OCI-LY7 (cell line): ENCODE data around the gene GNG5. TPM values are rescaled to one million over a fixed set of nuclear protein-coding genes. Genes with fewer than 3 reads are reported as not detected.
A peak's percentile ranks its signal among the peaks of the same experiment; 100 is the strongest.

Experiments used
- Bru-seq: library from RNA; stranded (reverse); fragments of 400-500 nt; gene quantifications from one replicate; lab custom pipeline; 2021; lab: Mats Ljungman, UMichigan
- BruChase-seq, 2 experiments: library from RNA; stranded (reverse); fragments of 400-500 nt; gene quantifications; one replicate each; lab custom pipeline; 2021; lab: Mats Ljungman, UMichigan
- BruUV-seq: library from RNA; stranded (reverse); fragments of 400-500 nt; replicated peaks from 2 replicates; lab custom pipeline; 2021; lab: Mats Ljungman, UMichigan
- CTCF ChIA-PET: fragments of 300-600 bp; sonication (Branson Sonifier 250); formaldehyde crosslinking; loops from one replicate; lab custom pipeline; 2022; ENCODE audit warnings: antibody characterized with exemption; ENCODE audit not compliant: unreplicated experiment; lab: Charles Lee
- POLR2A ChIA-PET: fragments of 300-600 bp; sonication (Branson Sonifier 250); formaldehyde crosslinking; loops from one replicate; lab custom pipeline; 2022; ENCODE audit warnings: antibody characterized with exemption; lab: Charles Lee
- DNase-seq: peaks from one replicate; pipeline ENCODE4 v3.0.0-alpha.2; 2015; ENCODE audit warnings: low spot score
- H2AFZ ChIP-seq: fragments of 200-600 bp; sonication (generic), shearing (Covaris generic); 2 replicates; pipeline ENCODE4 v1.6.1; 2014; ENCODE audit warnings: mild to moderate bottlenecking, antibody characterized with exemption, low read length, moderate library complexity
- H3K27ac ChIP-seq: fragments of 200-600 bp; sonication (generic); 2 replicates; pipeline ENCODE4 v1.5.1; 2014; ENCODE audit warnings: mixed run types, low read depth, mild to moderate bottlenecking, moderate library complexity, low read length, inconsistent platforms; ENCODE audit not compliant: poor library complexity, severe bottlenecking
- H3K36me3 ChIP-seq: fragments of 200-600 bp; sonication (generic); 2 replicates; pipeline ENCODE4 v1.6.1; 2014; ENCODE audit warnings: mild to moderate bottlenecking, antibody characterized with exemption, low read length, moderate library complexity, mixed read lengths; ENCODE audit not compliant: insufficient read depth
- H3K4me1 ChIP-seq: fragments of 200-600 bp; sonication (generic); 2 replicates; pipeline ENCODE4 v1.5.1; 2014; ENCODE audit warnings: mild to moderate bottlenecking, low read length; ENCODE audit not compliant: insufficient read depth, poor library complexity, severe bottlenecking
- H3K4me2 ChIP-seq: fragments of 200-600 bp; sonication (generic); 2 replicates; pipeline ENCODE4 v1.6.1; 2014; ENCODE audit warnings: mild to moderate bottlenecking, low read length
- H3K4me3 ChIP-seq: fragments of 200-600 bp; sonication (generic); 2 replicates; pipeline ENCODE4 v1.5.1; 2014; ENCODE audit warnings: mild to moderate bottlenecking, low read depth, low read length; ENCODE audit not compliant: poor library complexity, severe bottlenecking
- H3K79me2 ChIP-seq: fragments of 200-600 bp; sonication (generic); 2 replicates; pipeline ENCODE4 v1.6.1; 2016; ENCODE audit warnings: low read depth, mild to moderate bottlenecking, low read length, moderate library complexity, mixed read lengths; ENCODE audit not compliant: insufficient read depth
- H3K9me2 ChIP-seq: fragments of 200-600 bp; sonication (generic); 2 replicates; pipeline ENCODE4 v1.6.1; 2016; ENCODE audit warnings: mild to moderate bottlenecking, low read length, mixed read lengths; ENCODE audit not compliant: insufficient read depth
- H3K9me3 ChIP-seq: fragments of 200-600 bp; sonication (generic); 2 replicates; pipeline ENCODE4 v1.6.1; 2014; ENCODE audit warnings: mild to moderate bottlenecking, mixed run types, low read length, mixed read lengths
- H4K20me1 ChIP-seq: fragments of 200-600 bp; sonication (generic); 2 replicates; pipeline ENCODE4 v1.6.1; 2014; ENCODE audit warnings: mild to moderate bottlenecking, antibody characterized with exemption, low read length, moderate library complexity, mixed read lengths; ENCODE audit not compliant: insufficient read depth
- CTCF ChIP-seq: fragments of 200-600 bp; sonication (generic); conservative IDR thresholded peaks from 2 replicates; pipeline ENCODE4 v1.5.1; 2014; ENCODE audit warnings: mild to moderate bottlenecking, antibody characterized with exemption, low read length, moderate library complexity, mixed read lengths
- EZH2phosphoT487 ChIP-seq: fragments of 200-600 bp; sonication (generic); IDR thresholded peaks from 2 replicates; pipeline ENCODE4 v1.6.1; 2018; ENCODE audit warnings: low read depth, borderline replicate concordance, mild to moderate bottlenecking, mixed run types, antibody characterized with exemption, low read length, moderate library complexity, mixed read lengths
- intact Hi-C: fragments of 100-400 bp; cut with micrococcal nuclease; formaldehyde crosslinking; loops from one replicate; pipeline ENCODE4 v1.10.0; 2022; ENCODE audit not compliant: unreplicated experiment
- long read RNA-seq: library from polyadenylated mRNA; stranded (forward); transcript quantifications from one replicate; pipeline ENCODE4 v2.0.0, GENCODE V29; 2022
- total RNA-seq, 2 experiments: library from RNA; depleted of rRNA in 1 of 2; stranded (reverse); fragments of >200 nt in 1 of 2; shearing (Covaris generic) in 1 of 2; gene quantifications; 2 replicates each; pipeline ENCODE4 v1.2.3, GENCODE V29; 2014 to 2022

Gene GNG5
- total RNA-seq (2014; rRNA removed; shearing (Covaris generic)) = 25.7 and 45.1 TPM in 2 replicates
- total RNA-seq (2022) = 113 and 115 TPM in 2 replicates
- percentile 94 among the genes with signal in this experiment for Bru-seq, nascent RNA
- BruChase-seq, experiment 1, labeled RNA remaining after a 6-hour chase = percentile 99 among the genes with signal in this experiment
- BruChase-seq, experiment 2, labeled RNA remaining after a 2-hour chase = percentile 94 among the genes with signal in this experiment
- long read RNA-seq, transcript GNG5-201 (3 exons, 920 nt) = major isoform, 216 of 218 reads
- long read RNA-seq, partial matches to known transcripts = 0 of 218 reads
- long read RNA-seq, other reads (novel, unspliced or antisense) = 1 of 218 reads

GRCh38 chr1:84506002-84506728 lies at the start of gene GNG5, which contains the start of gene SPATA1:
Gene GNG5 (minus strand): TSS chr1:84506581. CDS start chr1:84506091, 490 bp downstream.
Gene SPATA1 (plus strand): TSS chr1:84506386. CDS start chr1:84516360, 9,974 bp downstream.
- Histone ChIP-seq H3K4me3 (peak within 1 kb of the TSS; percentile 91), H3K4me2 (peak within 1 kb of the TSS; percentile 86), H3K79me2 (peaks cover 57% of the 10 kb centered on the region), H3K27ac (peak within 1 kb of the TSS; percentile 87), H4K20me1 (peaks cover 27% of the 10 kb centered on the region), H3K9me2 (no peaks in the 10 kb centered on the region), H2AFZ (peak within 1 kb of the TSS; percentile 86), H3K9me3 (peaks cover 12% of the 10 kb centered on the region), H3K4me1 (peaks cover 33% of the 10 kb centered on the region), H3K36me3 (peaks cover 35% of the 10 kb centered on the region)
- POLR2A ChIA-PET = interaction anchor here (0.7 to 4.4 kb wide), 18 partner anchors 11 to 770 kb away, joined by 3 to 43 read pairs (median 4); partner anchors contain the start of genes CTBS, PRKACB, SAMD13 and SSX2IP
- peak; percentile 96 for DNase-seq
- intact Hi-C loops = loop anchor here (1.0 to 10.0 kb wide), 8 partner anchors 27 to 741 kb away; partner anchors contain the start of genes CTBS, PRKACB, RPF1 and SAMD13
- BruUV-seq = no TSS peak
- no peak for TF ChIP-seq EZH2phosphoT487
- TF ChIP-seq CTCF = no peak
- CTCF ChIA-PET = no interaction called here

GRCh38 chr1:84550826-84551225 lies 44.4 kb upstream of the GNG5 start:
- Histone ChIP-seq H3K79me2 (no peaks in the 10 kb centered on the region), H4K20me1 (no peaks in the 10 kb centered on the region), H3K27ac (no peak overlapping the region), H3K4me1 (no peaks in the 10 kb centered on the region), H3K4me2 (no peak overlapping the region), H3K4me3 (no peak overlapping the region), H3K36me3 (no peaks in the 10 kb centered on the region), H3K9me2 (no peaks in the 10 kb centered on the region), H2AFZ (no peak overlapping the region), H3K9me3 (no peaks in the 10 kb centered on the region)
- peak; percentile 8 for DNase-seq
- ChIA-PET POLR2A (no interaction called here), CTCF (no interaction called here)
- intact Hi-C loops = no loop called here
- TF ChIP-seq EZH2phosphoT487 = no peak
- TF ChIP-seq CTCF = no peak
- no TSS peak for BruUV-seq
